NCI-H1417 (cell line): ENCODE measurements around the gene DIAPH3.
A peak's percentile ranks its signal among the peaks of the same experiment; 100 is the strongest.
"Not testable (repeated sequence)": the region's sequence is repeated elsewhere in the genome, so short reads cannot be mapped to it uniquely, and the experiment has no call there.

ENCODE experiments used
- DNase-seq, 3 experiments: peaks; one replicate each; lab custom pipeline; 2025; lab: John Stamatoyannopoulos, UW

Gene DIAPH3

GRCh38 chr13:60163478-60164233 is at the start of gene DIAPH3:
DIAPH3 (minus strand) TSS chr13:60163928; CDS start chr13:60163766, 162 bp downstream.
- DNase-seq: peak; percentile 95 to 99 (median 98)

DNA sequence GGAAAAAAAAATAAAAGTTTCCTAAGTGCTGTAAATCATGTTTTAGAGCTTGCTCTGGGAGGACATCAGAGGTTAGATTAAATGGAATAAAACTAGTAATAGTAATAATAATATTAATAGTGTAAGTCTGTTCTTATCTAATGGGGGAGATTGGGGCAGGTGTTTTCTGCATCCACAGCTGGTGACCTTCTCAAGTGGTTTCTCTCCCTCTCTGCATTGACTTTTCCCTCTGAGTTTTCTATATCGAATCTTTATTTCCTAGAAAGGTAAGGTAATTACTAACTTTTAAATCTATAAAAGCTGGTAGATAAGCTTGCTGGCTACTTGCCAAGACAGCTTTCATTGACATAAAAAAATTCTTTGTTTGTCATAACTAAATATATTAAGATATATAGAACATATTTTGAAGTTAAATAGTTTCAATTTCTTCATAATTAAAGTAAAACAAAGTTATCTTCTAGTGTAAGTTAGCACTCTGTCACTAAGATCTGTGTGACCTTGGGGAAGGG is 49.6 kb upstream of the DIAPH3 start:
- peak in 1 of 3 experiments; percentile 30 for DNase-seq

- no peak for DNase-seq
Measured at GRCh38 chr13:60211548-60211947, 47.8 kb upstream of the DIAPH3 start.

DNA sequence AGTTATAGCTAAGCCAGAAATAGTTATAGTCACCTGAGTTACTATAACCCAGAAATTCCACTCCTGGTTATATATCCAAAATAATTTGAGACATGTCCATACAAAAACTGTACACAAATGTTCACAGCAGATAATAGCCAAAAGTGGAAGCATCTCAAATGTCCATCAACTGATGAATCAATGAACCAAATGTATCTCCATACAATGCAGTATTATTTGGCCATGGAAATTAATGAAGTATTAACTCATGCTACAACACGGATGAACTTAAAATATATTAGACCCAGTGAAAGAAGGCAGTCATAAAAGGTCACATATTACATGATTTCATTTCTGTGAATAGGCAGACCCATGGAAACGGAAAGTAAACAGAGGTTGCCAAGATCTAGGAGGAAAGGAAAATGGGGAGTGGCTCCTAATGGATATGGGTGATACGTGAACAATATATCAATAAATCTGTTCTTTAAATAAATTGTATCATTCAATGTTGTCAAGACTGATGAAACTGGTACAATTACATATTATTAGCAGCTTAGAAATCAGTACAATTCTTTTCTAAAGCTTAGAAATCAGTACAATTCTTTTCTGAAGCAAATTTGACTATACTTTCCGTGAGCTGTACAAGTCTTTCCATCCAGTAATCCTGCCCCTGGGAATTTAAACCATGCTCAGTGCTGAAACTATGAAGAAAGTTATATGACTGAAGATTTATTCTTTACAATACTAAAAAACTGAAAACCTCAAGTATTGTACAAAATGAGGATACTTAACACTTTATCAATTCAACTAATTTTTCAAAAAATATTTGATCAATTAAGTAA is 47.0 kb upstream of the DIAPH3 start:
- peak in 1 of 3 experiments; percentile 18 for DNase-seq

- not testable (repeated sequence) for DNase-seq
Measured at GRCh38 chr13:60205499-60205898, 41.8 kb upstream of the DIAPH3 start.

GRCh38 chr13:60201286-60201685 is 37.6 kb upstream of the DIAPH3 start:
- DNase-seq: no peak

DNA sequence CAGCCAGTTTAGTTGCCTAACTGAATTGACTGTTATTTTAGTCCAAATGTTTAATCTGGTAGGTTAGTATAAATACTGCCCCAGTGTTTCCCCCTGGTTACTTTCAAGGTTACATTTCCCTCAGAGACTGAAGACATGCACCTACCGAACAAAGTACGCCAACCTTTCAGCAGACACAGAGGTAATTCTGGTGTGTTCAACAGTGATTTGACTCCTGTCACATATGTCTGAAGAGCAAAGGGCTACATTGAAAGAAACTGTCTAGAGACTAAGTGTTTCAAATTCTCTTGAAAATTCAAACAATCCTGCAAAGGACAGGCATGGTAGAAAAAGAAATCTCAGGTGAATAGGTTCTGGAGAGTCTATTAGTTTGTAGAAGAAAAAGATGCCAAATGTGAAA is 32.2 kb upstream of the DIAPH3 start:
- DNase-seq: not testable (repeated sequence)

DNA sequence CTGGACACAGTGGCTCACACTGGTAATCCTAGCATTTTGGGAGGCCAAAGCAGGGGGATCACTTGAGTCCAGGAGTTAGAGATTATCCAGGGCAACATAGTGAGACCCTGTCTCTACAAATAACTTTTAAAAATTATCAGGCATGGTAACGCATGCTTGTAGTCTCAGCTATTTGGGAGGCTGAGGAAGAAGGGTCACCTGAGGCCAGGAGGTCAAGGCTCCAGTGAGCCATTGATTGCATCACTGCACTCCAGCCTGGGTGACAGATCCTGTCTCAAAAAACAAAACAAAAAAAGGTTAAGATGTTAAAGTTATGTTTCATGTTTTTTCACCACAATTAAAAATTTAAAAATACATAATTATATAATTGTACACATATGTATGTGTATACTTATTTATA is 19.2 kb upstream of the DIAPH3 start:
- DNase-seq: no peak

DNA sequence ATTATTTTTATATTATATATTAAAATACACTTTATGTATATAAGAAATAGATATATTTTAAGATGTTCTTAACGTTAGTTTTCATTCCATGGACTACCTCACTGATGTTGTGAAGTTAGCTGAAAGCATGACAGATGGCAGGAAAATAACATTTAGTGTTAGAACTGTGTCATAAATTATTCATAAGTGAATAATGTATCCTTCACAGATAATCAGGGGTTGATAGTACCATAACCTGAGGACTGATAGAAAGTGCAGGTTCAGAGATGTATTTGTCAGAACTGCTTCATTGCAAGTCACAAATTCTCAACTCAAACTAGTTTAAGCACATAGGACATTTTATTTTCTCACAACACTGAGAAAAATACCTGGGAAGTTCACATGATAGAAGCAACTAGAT is 14.6 kb upstream of the DIAPH3 start:
- DNase-seq: no peak

DNA sequence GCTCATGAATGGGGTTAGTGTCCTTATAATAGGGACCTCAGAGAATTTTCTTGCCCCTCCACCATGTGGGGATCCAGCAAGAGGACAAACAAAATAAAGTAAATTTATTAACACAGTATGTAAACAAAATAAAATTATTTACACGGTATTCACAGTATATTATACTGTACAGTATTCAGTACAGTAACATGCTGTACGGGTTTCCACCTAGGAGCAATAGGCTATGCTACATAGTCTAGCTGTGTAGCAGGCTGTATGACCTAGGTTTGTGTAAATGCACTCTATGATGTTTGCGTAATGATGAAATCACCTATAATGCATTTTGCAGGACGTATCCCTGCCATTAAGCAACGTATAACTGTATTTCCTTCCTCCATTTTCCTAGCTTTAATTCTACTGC is 11.8 kb upstream of the DIAPH3 start:
- DNase-seq: no peak

DNA sequence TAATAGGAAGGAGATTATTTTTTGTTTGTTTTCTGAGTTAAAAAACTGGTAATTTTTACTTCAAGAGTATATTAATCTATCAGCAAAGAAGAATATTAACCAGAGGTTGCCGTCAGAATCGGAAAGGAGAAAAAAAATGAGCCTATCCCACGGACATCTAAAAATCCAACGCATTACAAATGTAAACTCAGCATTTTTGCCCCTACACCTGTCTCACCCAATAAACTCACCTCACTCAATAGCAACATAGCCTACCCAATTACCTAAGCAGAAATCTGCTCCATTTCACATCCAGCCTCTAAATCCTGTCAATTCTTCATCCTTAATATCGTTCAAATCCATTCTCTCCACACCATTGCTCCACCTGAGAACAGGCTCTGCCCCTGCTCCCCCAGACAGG is 10.4 kb upstream of the DIAPH3 start:
- no peak for DNase-seq

- peak in 1 of 3 experiments; percentile 46 for DNase-seq
Measured at GRCh38 chr13:60172111-60172510, 8.4 kb upstream of the DIAPH3 start.

- no peak for DNase-seq
Measured at GRCh38 chr13:60170414-60170813, 6.7 kb upstream of the DIAPH3 start.

DNA sequence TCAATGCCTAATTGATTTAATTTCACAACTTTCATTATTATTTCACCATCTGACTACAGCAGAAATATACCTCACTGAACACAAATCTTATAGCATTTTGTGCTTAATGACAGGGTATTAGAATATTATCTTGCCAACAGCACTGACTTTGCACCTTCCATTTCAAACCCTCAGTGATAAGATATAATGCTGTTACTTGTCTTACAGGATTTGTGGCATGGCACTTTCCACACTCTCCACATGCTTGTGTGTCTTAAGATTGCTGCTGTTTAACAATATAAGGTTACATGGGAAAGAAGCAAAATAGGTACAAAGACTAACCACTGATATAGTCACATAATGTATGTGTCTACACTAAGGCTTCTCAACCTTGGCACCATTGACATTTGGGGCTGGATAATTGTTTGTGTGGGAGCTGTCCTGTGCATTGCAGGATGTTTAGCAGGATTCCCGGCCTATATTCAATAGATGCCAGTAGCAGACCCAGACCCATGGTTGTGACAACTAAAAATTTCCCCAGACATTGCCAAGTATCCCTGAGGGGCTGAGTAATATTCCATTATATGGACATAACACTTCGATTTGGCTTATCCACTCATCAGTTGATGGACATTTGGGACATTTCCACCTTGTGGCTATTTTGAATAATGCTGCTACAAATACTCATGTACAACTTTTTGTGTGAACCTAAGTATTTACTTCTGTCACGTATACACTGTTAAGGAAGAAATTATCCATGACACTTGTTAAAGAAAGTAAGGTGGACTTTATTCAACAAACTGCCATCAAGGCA is 5.7 kb upstream of the DIAPH3 start:
- no peak for DNase-seq

DNA sequence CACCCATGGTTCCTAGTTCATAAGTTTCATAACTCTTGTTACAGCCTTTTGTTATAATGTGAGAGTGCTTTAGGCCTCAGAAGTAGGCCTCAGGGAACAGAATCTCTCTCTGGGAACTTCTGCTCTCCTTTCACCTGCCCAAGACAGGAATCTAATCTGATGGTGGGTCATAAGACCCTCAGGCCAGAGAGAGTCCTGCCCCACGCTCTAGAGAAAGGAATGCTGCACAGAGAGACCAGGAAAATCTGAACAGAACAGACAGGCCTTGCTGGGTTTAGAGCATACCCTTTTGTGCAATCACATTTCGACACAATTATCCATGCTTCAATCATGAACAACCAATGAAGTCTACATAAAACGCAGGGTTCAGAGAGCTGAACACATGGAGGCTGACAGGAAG is 3.4 kb upstream of the DIAPH3 start:
- DNase-seq: no peak

GRCh38 chr13:60165391-60166099 is 1.8 kb upstream of the DIAPH3 start:
- DNase-seq: no peak

GRCh38 chr13:60164234-60164889 is 634 bp upstream of the DIAPH3 start:
- no peak for DNase-seq

DNA sequence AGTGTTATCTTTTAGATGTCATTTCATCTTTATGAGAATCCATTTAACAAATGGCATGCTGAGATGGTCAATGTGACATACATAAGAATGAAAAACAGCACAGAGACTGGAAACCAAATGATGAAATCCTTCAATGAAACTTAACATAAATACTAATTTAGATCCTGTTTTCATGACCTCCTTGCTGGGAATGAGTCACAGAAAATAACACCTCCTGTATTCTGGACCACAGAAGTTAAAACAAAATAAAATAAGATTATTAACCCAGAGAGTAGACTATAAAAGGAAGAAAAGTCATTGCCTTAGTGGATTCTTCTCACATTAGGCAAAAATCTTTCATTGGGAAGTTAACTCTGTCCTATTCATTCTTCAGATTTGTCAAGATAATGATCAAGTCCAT is 1.6 kb downstream of the DIAPH3 start:
- DNase-seq: no peak

DNA sequence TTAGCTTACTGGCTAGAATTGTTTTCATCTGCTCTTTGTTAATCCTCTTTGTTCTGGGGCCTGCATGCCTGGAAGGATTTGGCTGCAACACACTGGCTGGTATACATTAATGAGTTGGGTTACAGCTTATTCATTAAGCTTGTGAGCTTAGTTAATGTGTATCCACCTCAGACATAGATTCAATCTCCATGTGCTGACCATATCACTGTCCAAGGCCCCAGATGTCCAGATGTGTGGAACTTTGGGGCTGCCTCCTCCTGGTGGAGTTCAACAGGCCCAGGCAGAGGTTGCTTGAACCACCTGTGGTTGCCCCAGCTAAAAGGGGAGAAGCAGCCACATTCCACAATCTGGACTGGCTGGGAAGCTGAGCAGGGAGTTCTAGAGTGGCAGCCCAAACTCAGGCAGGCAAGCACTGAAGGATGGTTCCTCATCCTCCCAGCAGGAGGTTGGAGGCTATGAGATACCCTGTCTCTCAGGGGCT is 5.4 kb downstream of the DIAPH3 start:
- DNase-seq: no peak

- no peak for DNase-seq
Measured at GRCh38 chr13:60155978-60156377, 7.8 kb downstream of the DIAPH3 start.

- DNase-seq: no peak
Measured at GRCh38 chr13:60152904-60153303, 10.8 kb downstream of the DIAPH3 start.
